ENCODE measurements around the gene TCF7L1.
"Not testable (repeated sequence)": the region's sequence is repeated elsewhere in the genome, so short reads cannot be mapped to it uniquely, and the experiment has no call there.

Gene TCF7L1

DNA sequence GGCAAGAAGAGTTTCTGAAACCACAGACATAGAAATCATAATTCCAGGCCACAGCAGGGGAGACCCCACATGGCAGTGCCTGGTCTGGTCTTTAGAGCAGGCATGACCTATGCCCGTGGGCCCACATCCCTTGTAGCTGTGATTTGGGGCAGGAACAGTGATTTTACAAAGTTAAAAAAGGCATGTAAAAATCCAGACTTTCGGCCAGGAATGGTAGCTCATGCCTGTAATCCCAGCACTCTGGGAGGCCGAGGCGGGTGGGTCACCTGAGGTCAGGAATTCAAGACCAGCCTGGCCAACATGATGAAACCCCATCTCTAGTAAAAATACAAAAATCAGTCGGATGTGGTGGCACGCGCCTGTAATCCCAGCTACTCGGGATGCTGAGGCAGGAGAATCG lies 78.4 kb downstream of the TCF7L1 start:
- ATAC-seq (replicated peaks; ENCODE audit: extremely low read depth, poor library complexity, severe bottlenecking); H3K36me3 Mint-ChIP-seq (ENCODE audit: insufficient read depth); H3K9me3 Mint-ChIP-seq; H3K4me1 Mint-ChIP-seq; H3K4me3 Mint-ChIP-seq; DNase-seq (ENCODE audit: low spot score in 2 of 2); H3K27ac Mint-ChIP-seq (ENCODE audit: low read depth): not testable (repeated sequence)
- H3K27me3 Mint-ChIP-seq: peaks cover 75% of the 10 kb centered on the region

DNA sequence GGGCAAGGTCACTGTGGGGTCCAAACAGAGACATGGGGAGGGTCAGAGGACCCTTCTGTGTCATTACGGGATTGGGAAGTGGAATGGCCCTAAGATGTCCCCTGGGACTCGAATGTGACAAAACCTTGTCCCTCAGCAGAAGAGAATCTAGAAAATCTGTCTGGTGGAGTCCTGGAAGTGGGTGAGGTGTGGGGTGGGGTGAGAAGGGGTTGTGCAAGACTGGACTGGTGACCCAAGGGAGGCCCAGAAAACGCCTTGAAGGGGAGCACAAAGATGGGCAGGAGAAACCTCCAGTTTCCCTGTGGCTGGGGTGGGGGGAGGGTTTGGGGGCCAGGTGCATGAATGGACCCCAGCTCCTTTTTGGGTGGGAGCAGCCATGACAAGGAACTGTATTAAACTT lies 79.6 kb downstream of the TCF7L1 start:
- no peak overlapping the region for H3K4me3 Mint-ChIP-seq
- H3K27me3 Mint-ChIP-seq: peaks cover 78% of the 10 kb centered on the region
- peaks cover 7% of the 10 kb centered on the region for H3K4me1 Mint-ChIP-seq
- H3K9me3 Mint-ChIP-seq: no peaks in the 10 kb centered on the region
- no peak for DNase-seq (ENCODE audit: low spot score in 2 of 2)
- no peaks in the 10 kb centered on the region for H3K36me3 Mint-ChIP-seq (ENCODE audit: insufficient read depth)
- no peak overlapping the region for H3K27ac Mint-ChIP-seq (ENCODE audit: low read depth)
- no peak for ATAC-seq (replicated peaks; ENCODE audit: extremely low read depth, poor library complexity, severe bottlenecking)

DNA sequence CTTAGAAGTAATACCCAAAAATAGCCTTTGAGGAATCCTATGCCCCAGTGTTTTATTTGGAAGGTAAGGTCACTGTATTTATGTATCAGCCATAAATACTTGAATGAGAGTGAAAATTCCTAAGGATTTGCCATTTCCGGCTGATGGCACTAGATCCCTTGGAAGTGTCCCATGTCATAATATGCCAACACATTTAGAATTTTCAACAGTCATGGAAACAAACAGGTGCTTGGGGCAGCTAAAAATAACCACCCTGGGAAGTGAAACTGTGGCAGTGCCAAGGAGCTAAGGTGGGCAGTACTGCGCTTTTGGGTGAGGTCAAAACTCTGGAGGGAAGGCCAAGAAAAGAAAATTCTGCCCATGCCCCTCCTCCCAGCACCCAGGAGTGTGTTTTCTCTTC lies 80.2 kb downstream of the TCF7L1 start:
- DNase-seq (ENCODE audit: low spot score in 2 of 2): no peak
- H3K9me3 Mint-ChIP-seq: no peaks in the 10 kb centered on the region
- no peak overlapping the region for H3K4me3 Mint-ChIP-seq
- peaks cover 79% of the 10 kb centered on the region for H3K27me3 Mint-ChIP-seq
- H3K27ac Mint-ChIP-seq (ENCODE audit: low read depth): no peak overlapping the region
- H3K36me3 Mint-ChIP-seq (ENCODE audit: insufficient read depth): no peaks in the 10 kb centered on the region
- peaks cover 7% of the 10 kb centered on the region for H3K4me1 Mint-ChIP-seq
- ATAC-seq (replicated peaks; ENCODE audit: extremely low read depth, poor library complexity, severe bottlenecking): no peak

DNA sequence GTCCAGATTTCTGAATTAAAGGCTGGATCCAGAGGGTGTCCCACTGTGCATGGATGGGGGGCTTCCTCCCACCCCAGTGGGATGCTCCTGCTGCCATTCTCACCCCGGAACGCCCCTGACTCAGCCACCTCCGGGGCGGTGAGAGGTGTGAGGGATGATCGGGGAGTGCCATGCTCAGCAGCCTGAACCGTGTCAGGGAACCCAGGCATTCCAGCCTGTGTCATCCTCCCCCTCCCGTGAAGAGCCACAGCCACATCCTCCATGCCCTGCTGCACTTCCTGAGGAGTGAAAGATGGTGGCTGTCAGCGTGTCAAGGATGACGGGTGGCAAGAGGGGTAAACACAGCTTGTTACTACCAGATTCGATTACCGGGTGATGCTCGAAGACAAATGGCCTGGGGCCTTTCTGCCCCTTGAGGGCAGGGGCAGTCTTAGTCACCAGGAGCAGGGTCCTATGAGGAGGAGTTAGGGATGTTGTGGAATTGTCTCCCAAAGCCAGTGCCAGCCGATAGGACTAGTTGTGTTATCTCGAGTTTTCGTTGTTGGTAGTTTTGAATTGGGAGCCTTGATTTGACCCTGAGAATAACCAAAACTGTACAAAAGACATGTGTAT lies 80.8 kb downstream of the TCF7L1 start:
- ATAC-seq (replicated peaks; ENCODE audit: extremely low read depth, poor library complexity, severe bottlenecking) (no peak), DNase-seq (ENCODE audit: low spot score in 2 of 2) (no peak)
- Mint-ChIP-seq H3K27me3 (peaks cover 84% of the 10 kb centered on the region), H3K4me1 (peaks cover 7% of the 10 kb centered on the region), H3K27ac (ENCODE audit: low read depth) (no peak overlapping the region), H3K9me3 (no peaks in the 10 kb centered on the region), H3K4me3 (no peak overlapping the region), H3K36me3 (ENCODE audit: insufficient read depth) (no peaks in the 10 kb centered on the region)

DNA sequence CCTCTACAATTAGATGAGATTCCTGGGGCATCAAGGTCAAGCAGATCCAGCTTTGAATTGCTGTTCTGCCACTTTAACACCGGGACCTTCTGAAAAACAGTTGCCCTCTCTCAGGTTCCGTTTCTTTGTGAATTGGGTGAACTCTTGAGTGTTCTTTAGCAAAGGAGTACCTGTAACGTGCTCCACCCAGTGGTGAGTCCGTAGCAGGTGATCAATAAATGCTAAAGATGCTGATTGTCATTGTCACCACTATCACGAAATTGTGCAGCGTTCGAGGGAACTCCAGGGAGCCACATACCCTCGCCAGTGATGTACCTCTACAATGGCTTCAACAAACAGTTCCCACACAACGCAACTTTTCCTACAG lies 81.9 kb downstream of the TCF7L1 start:
- ATAC-seq (replicated peaks; ENCODE audit: extremely low read depth, poor library complexity, severe bottlenecking) (no peak), DNase-seq (ENCODE audit: low spot score in 2 of 2) (no peak)
- Mint-ChIP-seq H3K9me3 (no peaks in the 10 kb centered on the region), H3K36me3 (ENCODE audit: insufficient read depth) (no peaks in the 10 kb centered on the region), H3K27me3 (peaks cover 92% of the 10 kb centered on the region), H3K27ac (ENCODE audit: low read depth) (no peak overlapping the region), H3K4me1 (peaks cover 7% of the 10 kb centered on the region), H3K4me3 (no peak overlapping the region)

DNA sequence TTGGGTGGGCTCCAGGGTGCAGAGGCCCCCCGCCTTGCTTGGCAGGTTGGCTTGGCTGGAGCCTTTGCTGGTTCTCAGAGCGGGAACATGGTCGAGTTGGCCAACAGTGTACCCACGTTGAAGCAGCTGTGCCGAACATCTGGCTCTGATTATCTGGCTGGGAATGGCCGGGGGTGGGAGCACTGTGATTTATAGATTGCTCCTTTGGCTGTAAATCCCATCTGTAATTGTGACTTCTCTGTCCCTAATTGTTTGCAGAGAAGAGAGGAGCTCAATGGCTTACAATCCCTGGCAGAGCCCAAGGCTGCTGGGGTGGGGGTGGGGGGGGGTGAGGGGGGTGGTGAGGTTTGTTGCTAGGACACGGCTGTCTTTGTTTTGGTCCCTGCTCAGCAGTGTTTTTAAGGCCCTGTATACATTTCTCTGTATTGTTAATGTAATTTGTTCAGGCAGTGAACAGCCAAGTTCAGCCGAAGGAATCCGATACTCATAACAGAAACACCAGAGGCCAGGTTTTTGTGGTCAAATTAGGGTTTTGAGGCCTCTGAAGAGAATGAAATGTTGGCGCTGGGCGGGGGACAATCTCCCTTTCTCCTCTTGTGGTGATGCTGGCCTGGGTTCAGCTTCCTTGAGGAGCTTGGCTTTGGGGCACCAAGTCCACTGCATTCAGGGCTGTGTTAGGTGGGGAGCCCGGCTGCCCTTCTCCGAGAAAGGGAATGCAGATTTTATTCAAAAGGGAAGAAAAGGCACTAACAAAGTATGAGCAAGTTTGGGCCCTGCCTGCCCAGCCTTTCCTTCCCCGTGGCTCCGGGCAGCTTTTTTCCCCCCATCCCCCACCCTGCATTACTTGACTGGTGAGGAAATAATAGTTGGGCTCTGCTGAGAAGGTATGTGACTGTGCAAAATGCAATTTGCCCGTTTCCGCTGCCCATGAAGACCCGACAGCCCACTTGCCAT lies 82.5 kb downstream of the TCF7L1 start:
- no peak overlapping the region for H3K27ac Mint-ChIP-seq (ENCODE audit: low read depth)

DNA sequence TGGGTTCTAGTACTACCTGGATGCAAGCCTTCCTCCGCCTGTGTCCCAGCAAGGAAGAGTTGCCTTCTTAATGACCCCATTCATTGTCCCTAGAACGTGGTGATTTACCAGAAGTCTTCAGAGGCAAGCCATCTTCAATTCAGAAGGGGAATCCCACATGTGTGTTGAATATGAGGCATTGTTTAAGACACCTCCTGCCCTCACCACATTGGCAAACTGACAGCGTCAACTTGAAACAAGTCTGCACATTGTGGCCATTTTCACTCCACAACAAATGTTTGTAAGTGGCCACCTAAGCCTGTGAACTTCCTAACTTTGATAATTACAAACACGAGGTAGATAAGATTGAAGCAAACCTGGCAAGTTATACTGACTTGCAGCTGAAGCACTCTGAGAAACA lies 83.7 kb downstream of the TCF7L1 start:
- Mint-ChIP-seq H3K36me3 (ENCODE audit: insufficient read depth) (no peaks in the 10 kb centered on the region), H3K4me3 (no peak overlapping the region), H3K27me3 (peaks cover 86% of the 10 kb centered on the region), H3K9me3 (no peaks in the 10 kb centered on the region), H3K27ac (ENCODE audit: low read depth) (no peak overlapping the region), H3K4me1 (peaks cover 7% of the 10 kb centered on the region)
- DNase-seq (ENCODE audit: low spot score in 2 of 2) (no peak), ATAC-seq (replicated peaks; ENCODE audit: extremely low read depth, poor library complexity, severe bottlenecking) (no peak)

More for the DNA sequence above, 82.5 kb downstream of the TCF7L1 start:
- no peaks in the 10 kb centered on the region for H3K9me3 Mint-ChIP-seq
- no peak for DNase-seq (ENCODE audit: low spot score in 2 of 2)
- peaks cover 88% of the 10 kb centered on the region for H3K27me3 Mint-ChIP-seq
- H3K4me1 Mint-ChIP-seq: peaks cover 7% of the 10 kb centered on the region
- H3K4me3 Mint-ChIP-seq: no peak overlapping the region
- no peak for ATAC-seq (replicated peaks; ENCODE audit: extremely low read depth, poor library complexity, severe bottlenecking)
- H3K36me3 Mint-ChIP-seq (ENCODE audit: insufficient read depth): no peaks in the 10 kb centered on the region

DNA sequence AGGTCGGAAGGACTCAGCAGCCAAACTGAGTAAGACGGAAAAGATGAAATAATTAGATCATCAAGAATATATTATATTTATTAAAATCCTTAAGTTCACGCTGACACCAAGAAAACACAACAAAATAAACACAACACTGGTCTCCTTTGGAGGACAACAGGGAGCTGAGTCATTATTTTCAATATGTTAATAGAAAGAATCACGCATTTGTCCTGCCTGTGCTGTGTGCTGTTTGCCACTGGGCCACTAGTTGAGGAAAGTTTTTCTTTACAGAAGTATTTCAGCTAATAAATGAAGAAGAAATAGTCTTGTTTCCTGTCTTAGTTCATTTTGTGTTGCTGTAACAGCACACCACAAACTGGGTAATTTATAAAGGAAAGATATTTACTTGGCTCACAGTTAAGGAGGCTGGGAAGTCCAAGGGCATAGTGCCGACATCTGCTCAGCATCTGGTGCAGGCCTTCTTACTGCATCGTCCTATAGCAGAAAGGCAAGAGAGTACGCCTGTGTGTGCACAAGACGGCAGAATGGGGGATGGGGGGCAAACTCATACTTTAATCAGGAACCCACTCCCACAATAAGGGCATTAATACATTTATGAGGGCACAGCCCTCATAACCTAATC lies 88.0 kb downstream of the TCF7L1 start:
- DNase-seq (ENCODE audit: low spot score in 2 of 2) (no peak), ATAC-seq (replicated peaks; ENCODE audit: extremely low read depth, poor library complexity, severe bottlenecking) (no peak)
- H3K27ac Mint-ChIP-seq (ENCODE audit: low read depth): no peak overlapping the region
- H3K4me1 Mint-ChIP-seq: no peaks in the 10 kb centered on the region
- no peaks in the 10 kb centered on the region for H3K36me3 Mint-ChIP-seq (ENCODE audit: insufficient read depth)
- H3K4me3 Mint-ChIP-seq: no peak overlapping the region
- H3K9me3 Mint-ChIP-seq: no peaks in the 10 kb centered on the region
- peaks cover 70% of the 10 kb centered on the region for H3K27me3 Mint-ChIP-seq

DNA sequence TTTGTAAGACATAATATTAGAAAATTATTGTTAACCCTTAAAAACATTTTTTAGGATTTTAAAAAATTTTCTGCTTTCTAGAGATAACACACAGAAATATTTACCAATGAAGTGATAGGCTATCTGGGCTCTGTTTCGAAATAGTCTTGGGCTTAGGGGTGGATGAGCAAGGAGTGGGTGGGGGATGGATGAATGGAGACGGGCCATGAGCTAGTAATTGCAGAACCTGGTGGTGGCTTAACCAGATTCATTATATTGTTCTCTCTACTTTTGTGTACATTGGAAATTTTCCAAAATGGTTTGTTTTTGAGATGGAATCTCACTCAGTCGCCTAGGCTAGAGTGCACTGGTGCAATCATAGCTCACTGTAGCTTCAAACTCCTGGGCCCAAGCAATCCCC lies 89.6 kb downstream of the TCF7L1 start:
- Mint-ChIP-seq H3K36me3 (ENCODE audit: insufficient read depth) (no peaks in the 10 kb centered on the region), H3K4me1 (no peaks in the 10 kb centered on the region), H3K9me3 (no peaks in the 10 kb centered on the region), H3K27me3 (peaks cover 67% of the 10 kb centered on the region), H3K27ac (ENCODE audit: low read depth) (no peak overlapping the region), H3K4me3 (no peak overlapping the region)
- DNase-seq (ENCODE audit: low spot score in 2 of 2) (no peak), ATAC-seq (replicated peaks; ENCODE audit: extremely low read depth, poor library complexity, severe bottlenecking) (no peak)

DNA sequence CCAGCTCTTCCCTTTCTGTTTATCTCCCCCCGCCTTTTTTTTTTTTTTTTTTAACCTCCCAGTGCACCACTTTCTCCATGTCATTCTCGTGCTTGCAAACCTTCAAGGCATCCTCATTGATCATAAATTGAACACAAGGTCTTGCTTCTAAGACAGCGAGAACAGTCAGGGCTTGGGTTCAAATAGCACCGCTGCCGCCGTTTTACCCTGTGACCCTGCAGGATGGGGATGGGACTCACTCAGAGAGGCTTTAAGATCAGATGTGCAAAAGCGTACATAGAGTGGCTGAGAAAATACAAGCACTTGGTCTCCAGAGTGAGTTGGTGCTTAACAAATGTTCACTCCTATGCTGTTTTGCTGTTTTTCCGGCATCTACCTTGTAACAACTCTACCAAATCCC lies 93.6 kb downstream of the TCF7L1 start:
- Mint-ChIP-seq H3K36me3 (ENCODE audit: insufficient read depth) (no peaks in the 10 kb centered on the region), H3K9me3 (no peaks in the 10 kb centered on the region), H3K4me1 (no peaks in the 10 kb centered on the region), H3K27me3 (peaks cover 46% of the 10 kb centered on the region), H3K27ac (ENCODE audit: low read depth) (no peak overlapping the region), H3K4me3 (no peak overlapping the region)
- DNase-seq (ENCODE audit: low spot score in 2 of 2) (no peak), ATAC-seq (replicated peaks; ENCODE audit: extremely low read depth, poor library complexity, severe bottlenecking) (no peak)

DNA sequence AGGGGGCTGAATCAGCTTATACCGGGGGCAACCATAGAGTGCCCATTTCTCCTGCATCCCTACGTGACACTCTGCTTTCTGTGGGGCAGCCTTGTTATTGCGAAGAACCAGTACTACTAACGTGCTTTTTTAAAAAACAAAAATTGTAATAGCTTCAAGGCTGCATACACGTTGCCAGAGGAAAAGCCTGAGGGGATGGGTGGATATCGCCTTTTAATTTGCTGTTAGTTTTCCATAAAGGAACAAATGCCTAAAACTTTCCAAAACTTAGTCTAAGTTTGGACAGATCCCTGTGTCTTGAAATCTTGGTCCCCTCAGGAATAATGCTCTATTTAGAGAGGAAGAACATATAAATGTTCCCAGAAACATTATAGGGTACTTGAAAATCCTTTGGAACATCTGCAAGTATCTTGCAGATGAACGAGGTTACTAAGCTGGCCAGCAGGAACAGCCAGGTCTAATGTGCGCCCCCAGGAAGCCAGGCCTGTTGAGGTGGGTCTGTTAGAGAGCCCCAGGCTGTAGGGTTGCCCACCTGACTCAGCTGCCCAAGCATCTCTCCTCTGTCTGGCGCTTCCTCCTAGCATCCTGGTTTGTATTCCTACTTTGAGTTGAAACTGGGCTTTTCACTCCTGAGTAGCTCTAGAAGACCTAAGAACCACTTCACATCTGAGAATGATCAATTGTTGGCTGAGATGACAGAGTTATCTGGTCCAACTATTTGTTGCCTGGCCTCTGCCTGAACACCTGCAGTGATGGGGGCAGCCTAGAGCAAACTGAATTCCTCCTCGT lies 97.7 kb downstream of the TCF7L1 start:
- Mint-ChIP-seq H3K27me3 (peaks cover 50% of the 10 kb centered on the region), H3K4me1 (no peaks in the 10 kb centered on the region)

DNA sequence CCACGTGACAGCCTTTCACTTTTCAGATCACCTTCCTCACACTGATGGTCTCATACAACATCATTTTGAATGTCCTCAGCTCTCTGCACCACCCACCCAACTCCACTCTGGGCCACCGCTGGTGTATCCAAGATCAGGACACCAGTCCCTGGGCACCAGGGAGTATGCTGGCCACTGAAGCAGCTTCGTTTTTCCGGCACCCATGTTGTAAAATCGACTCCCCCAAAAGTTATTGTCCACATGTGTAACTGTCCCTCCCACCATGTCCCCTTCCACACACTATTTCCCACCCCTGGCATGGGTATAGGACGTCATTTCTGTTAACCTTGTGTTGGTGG lies 98.2 kb downstream of the TCF7L1 start:
- H3K36me3 Mint-ChIP-seq (ENCODE audit: insufficient read depth): no peaks in the 10 kb centered on the region
- no peak for ATAC-seq (replicated peaks; ENCODE audit: extremely low read depth, poor library complexity, severe bottlenecking)
- peaks cover 49% of the 10 kb centered on the region for H3K27me3 Mint-ChIP-seq

More for the DNA sequence above, 97.7 kb downstream of the TCF7L1 start:
- ATAC-seq (replicated peaks; ENCODE audit: extremely low read depth, poor library complexity, severe bottlenecking) (no peak), DNase-seq (ENCODE audit: low spot score in 2 of 2) (no peak)
- no peaks in the 10 kb centered on the region for H3K9me3 Mint-ChIP-seq
- no peak overlapping the region for H3K4me3 Mint-ChIP-seq
- no peak overlapping the region for H3K27ac Mint-ChIP-seq (ENCODE audit: low read depth)
- no peaks in the 10 kb centered on the region for H3K36me3 Mint-ChIP-seq (ENCODE audit: insufficient read depth)

More for the DNA sequence above, 98.2 kb downstream of the TCF7L1 start:
- no peak overlapping the region for H3K4me3 Mint-ChIP-seq
- no peak for DNase-seq (ENCODE audit: low spot score in 2 of 2)
- H3K27ac Mint-ChIP-seq (ENCODE audit: low read depth): no peak overlapping the region
- H3K9me3 Mint-ChIP-seq: no peaks in the 10 kb centered on the region
- no peaks in the 10 kb centered on the region for H3K4me1 Mint-ChIP-seq

All from central memory CD8-positive, alpha-beta T cell (primary cell).